HG03469 (cell line): ENCODE measurements around the gene MAPK7.

Experiments used
- ATAC-seq: cut with Tn5 transposase; IDR thresholded peaks from one replicate; pipeline ENCODE4 v1.9.1; 2021; ENCODE audit warnings: mild to moderate bottlenecking, moderate library complexity, moderate number of reproducible peaks; ENCODE audit not compliant: unreplicated experiment

The MAPK7 gene

DNA sequence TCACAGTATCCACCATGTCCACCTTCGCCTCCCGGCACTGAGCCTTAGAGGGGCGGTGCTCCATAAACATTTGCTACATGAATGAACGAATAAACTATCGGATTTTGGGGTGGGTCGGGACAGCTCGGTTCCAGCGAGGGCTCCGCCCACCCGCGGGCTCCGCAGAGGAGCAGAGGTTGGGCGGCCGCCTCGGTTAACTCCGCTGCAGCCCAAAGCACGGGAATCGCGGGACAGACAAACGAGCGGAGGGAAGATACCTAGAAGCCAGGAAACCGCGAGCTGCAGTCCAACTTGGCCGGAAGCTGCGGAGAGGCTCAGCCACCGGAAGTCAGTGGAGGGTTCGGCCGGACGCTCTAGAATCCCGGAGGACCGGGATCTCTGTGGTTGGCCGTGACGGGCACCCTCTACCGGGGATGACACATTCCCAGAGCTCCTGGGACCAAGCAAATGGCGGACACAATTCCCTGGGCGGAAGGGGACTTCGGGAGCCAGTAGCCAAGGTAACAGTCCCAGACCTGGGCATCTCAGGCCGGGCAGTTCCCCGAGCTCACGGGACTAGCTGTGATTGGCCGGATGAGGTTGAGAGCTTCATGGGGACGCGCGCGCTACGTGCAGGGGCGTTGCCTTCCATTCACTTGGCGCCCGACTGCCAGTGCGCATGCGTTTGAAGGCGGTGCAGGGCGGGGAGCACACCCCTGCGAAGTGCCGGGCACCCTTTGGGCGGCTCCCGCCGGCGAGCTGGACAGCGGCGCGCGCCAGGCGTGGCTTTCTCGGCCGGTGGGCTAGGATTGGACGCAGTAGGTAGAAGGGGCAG is 489 bp upstream of the MAPK7 start:
- peak; percentile 91 for ATAC-seq

DNA sequence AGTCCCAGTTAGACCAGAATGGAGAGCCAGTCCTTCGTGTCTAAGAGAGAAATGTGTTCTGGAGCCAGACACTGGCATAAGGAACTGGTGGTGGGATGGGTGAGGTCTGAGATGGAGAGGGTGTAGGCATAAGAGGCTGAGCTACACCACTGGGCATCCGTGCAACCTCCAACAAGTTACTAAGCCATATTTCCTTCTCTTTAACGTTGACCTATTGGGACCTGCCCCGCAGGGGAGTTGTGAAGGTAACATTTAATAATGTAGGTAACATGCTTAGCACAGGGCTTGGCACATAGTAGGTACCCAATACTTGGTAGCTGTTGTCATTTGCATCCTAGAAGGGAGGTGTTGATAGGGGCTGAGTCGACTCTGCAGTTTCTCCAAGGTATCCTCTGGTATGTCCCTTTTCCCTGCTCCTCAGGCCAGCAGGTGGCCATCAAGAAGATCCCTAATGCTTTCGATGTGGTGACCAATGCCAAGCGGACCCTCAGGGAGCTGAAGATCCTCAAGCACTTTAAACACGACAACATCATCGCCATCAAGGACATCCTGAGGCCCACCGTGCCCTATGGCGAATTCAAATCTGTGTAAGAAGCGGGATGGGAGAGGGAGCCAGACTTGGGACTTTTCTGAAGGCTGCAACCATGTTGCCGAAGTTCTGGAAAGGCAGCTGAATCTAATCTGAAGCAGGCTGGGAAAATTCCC is 1.2 kb downstream of the MAPK7 start:
- no peak for ATAC-seq

DNA sequence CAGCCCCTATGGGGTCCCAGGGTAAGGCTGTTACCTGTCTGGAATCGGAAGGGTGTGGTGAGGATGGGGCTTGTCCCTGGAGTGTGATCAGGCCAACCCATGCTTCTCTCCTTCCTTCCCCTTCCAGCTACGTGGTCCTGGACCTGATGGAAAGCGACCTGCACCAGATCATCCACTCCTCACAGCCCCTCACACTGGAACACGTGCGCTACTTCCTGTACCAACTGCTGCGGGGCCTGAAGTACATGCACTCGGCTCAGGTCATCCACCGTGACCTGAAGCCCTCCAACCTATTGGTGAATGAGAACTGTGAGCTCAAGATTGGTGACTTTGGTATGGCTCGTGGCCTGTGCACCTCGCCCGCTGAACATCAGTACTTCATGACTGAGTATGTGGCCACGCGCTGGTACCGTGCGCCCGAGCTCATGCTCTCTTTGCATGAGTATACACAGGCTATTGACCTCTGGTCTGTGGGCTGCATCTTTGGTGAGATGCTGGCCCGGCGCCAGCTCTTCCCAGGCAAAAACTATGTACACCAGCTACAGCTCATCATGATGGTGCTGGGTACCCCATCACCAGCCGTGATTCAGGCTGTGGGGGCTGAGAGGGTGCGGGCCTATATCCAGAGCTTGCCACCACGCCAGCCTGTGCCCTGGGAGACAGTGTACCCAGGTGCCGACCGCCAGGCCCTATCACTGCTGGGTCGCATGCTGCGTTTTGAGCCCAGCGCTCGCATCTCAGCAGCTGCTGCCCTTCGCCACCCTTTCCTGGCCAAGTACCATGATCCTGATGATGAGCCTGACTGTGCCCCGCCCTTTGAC is 2.4 kb downstream of the MAPK7 start:
- no peak for ATAC-seq

DNA sequence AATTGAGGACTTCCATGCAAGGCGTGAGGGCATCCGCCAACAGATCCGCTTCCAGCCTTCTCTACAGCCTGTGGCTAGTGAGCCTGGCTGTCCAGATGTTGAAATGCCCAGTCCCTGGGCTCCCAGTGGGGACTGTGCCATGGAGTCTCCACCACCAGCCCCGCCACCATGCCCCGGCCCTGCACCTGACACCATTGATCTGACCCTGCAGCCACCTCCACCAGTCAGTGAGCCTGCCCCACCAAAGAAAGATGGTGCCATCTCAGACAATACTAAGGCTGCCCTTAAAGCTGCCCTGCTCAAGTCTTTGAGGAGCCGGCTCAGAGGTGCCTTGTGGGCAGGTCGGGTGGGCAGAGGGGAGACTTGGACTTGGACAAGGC is 3.1 kb downstream of the MAPK7 start:
- ATAC-seq, result no peak

DNA sequence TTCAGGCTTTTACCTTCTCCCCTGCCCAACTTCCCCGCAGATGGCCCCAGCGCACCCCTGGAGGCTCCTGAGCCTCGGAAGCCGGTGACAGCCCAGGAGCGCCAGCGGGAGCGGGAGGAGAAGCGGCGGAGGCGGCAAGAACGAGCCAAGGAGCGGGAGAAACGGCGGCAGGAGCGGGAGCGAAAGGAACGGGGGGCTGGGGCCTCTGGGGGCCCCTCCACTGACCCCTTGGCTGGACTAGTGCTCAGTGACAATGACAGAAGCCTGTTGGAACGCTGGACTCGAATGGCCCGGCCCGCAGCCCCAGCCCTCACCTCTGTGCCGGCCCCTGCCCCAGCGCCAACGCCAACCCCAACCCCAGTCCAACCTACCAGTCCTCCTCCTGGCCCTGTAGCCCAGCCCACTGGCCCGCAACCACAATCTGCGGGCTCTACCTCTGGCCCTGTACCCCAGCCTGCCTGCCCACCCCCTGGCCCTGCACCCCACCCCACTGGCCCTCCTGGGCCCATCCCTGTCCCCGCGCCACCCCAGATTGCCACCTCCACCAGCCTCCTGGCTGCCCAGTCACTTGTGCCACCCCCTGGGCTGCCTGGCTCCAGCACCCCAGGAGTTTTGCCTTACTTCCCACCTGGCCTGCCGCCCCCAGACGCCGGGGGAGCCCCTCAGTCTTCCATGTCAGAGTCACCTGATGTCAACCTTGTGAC is 3.6 kb downstream of the MAPK7 start:
- ATAC-seq, result no peak

DNA sequence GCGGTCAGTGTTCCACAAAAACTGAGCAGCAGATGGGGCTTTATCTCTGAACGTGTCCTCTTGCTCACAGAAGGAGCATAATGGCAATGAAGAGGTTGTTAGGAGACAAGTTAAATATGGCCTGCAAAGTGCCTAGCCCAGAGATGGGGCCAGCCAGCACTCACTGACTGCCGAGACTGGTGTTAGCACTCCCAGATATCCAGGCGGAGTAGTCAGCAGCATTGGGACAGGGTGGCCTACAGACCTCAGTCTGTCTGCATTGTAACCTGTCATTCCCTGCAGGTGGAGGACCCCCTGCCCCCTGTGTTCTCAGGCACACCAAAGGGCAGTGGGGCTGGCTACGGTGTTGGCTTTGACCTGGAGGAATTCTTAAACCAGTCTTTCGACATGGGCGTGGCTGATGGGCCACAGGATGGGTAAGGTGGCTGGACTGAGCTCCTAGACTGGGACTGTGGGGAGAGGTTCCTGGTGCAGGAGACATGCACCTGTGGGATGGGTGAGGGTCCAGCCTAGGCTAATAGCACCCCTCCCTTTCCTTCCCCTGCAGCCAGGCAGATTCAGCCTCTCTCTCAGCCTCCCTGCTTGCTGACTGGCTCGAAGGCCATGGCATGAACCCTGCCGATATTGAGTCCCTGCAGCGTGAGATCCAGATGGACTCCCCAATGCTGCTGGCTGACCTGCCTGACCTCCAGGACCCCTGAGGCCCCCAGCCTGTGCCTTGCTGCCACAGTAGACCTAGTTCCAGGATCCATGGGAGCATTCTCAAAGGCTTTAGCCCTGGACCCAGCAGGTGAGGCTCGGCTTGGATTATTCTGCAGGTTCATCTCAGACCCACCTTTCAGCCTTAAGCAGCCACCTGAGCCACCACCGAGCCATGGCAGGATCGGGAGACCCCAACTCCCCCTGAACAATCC is 4.5 kb downstream of the MAPK7 start:
- no peak for ATAC-seq

DNA sequence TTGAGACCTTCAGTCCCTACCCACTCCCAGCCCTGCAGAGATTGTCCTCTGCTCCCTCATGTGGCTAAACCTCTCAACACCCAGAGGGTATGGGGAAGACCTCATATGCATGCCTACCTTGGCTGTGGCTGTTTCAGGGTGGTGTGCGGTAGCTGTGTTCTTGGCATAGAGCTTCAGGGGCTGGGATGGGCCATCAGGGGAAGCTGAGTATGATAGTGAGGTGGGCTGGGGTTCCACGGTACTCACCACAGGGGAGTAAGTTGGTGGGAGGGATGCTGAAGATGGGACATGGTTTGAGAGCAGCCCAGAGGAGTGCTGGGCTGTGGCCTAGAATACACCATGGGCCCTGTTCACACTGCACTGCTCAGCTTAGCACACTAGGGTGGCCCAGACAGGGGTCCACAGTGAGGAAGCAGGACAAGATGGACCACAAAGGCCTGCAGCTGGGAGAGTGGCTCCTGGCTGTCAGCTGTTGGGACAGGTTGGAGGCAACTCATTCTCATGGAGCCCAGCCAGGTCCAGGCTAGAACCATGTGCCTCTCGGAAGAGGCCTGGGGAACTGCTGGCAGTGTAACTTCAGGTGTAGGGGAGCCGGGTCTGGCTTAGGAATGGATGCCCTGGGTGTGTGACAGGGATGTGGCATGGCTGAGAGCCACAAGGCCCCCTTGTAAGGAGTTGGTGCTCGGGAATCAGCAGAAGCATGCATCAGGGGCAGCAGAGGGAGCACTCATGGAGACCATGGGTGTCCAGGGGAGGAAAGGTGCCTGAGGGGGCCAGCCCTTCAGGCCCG is 5.6 kb downstream of the MAPK7 start:
- no peak for ATAC-seq

DNA sequence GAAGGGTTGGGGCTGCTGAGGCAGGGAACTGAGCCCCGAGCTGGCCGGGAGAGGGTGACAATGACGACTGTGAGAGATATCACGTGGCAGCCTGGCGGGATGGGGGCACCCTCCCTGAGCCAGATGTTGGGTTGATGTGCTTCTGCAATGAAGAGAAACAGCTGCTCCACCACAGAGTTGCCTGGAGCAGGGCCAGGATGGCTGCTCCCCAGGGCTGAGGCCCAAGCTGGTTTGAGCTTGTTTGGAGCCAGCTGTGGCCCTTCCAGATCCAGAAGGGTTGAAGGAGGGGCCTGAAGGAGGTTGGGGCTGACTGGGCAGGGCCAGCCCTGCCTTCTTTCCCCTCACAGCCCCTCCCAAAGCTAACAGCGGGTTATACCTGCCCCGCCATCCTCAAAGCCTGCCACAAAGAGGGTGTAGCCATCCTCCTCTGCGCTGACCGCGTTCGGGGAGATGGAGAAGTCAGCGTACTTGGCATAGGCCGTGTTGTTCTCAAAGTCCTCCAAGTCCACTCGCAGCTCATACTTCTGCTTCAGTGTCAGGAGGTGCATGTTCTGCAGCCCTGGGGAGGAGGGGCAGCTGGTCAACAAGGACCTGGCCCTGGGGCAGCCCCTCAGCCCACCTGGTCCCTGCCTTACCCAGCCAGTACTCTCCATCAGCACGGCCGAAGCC is 6.6 kb downstream of the MAPK7 start:
- ATAC-seq, result no peak

DNA sequence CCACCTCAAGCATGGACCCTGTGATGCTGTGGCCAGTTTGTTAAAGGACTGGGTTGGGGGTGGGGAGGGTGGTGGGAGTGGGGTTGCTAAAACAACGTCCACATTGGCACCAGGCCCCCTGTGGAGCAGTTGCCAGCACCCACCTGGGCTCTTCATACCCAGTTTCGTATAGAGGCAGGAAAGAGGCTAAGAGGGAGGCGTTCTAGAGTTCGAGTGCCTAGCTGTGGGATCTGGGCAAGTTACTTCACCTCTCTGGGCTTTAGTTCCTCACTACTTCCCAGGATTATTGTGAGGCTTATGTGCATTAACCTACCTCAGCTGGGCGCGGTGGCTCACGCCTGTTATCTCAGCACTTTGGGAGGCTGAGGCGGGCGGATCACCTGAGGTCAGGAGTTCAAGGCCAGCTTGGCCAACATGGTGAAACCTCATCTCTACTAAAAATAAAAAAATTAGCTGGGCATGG is 7.3 kb downstream of the MAPK7 start:
- no peak for ATAC-seq

DNA sequence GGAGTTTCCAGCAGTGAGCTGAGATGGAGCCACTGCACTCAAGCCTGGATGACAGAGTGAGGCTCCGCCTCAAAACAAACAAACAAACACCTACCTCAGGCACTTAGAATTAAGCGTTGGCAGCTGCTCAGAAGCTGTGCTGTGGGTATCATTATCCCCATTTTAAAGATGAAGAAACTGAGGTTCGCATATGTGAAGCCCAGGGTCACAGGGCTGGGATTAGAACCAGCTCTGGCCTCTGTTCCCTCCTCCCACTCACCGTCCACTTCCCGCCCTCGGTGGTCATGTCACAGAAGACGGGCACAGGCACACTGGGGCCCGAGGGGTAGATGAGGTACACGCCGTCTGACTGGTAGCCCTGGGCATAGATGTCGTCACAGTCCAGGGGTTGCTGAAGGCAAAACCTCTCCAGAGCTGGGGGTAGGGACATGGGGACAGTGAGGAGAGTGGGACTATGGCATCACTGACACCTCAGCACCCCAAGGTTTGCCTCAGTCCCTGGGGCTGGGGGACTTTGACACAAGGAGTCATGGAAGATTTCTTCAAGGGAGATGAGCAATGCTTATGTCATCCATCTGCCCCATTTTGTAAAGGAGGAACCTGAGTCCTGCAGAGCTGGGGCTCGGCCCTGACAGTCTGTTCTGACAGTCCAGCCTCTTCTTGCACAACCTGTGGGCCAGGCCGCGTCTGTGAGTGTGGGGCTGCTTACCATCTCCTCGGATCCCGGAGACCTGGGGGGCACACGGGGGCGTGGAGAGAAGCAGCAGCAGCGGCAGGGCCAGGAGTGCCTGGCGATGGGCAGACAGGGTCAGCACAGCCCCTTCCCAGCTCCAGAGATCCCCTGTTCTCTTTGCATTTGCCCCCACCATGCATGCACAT is 8.0 kb downstream of the MAPK7 start:
- no peak for ATAC-seq

DNA sequence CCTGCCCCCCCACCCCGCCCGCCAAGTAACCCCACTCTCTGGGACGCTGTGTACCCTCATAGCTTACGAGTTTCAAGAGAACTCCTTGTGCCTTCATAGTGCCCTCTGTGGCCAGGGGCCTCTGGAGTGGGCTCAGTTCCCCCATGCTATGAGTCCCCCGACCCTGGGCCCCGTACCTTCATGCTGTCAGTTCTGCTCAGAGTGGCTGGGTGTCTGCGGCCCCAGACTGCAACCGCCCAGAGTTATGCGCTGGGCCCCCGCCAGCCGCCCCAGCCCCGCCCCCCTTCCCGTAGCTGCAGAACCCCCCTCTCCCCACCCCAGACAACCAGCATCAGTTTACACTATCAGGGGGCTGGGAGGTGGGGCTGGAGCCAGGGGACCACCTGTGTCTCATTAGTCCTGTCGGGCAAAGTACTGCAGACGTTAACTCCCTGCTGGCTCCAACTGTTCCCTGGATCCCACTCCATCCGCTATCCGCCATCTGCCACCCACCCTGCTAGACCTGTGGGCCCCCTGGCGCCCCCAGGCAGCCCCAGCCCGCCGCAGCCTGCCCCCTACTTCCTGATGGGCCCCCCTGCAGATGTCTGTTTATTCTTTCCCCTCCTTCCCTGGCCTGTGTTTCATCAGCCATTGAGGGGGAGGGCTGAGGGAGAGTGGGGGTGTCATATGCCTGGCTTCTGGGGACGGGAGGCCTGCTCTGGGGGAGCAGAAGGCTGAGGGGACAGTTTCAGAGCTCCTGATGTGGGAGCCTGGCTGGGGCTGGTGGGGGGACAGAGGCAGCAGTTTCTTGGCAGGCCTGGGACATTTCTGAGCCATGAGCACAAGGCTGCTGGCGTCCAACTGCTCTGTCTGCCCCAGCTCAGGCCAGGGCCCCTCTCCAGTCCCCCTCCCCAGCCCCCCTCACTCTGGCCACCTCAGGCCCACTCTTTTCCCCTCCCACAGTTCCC is 8.9 kb downstream of the MAPK7 start, which contains the start of gene MFAP4:
Gene MFAP4, minus strand, starts transcription at position 217 of the 947 bp plus-strand sequence. Its CDS starts 35 bp downstream, at position 182.
- ATAC-seq, result no peak

DNA sequence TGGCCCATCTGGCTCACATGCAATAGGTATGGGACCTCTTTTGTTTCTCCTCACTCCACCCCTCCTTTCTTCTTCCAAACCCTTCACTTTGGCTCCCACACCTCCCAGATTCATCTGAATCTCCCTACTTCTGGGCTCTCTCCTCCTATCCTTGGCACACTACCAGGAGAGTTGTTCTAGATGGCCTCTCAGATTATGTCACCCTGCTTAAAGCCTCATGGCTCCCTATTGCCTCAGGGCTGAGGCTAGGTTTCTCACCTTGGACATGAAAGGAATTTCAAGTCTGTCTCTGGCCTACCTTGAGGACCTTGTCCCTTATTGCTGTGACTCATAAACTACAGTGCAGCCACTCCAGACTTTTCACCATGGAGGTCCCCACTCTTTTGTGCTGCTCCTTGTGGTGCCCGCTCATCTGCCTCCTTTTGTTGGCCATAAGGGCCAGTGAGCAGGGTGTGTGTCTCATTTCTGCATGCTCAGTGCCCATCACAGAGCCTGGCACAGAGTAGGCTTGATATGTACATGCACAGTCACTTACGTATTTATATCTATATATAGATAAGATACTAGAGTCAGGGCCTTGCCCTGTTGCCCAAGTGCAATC is 9.7 kb downstream of the MAPK7 start:
- no peak for ATAC-seq

DNA sequence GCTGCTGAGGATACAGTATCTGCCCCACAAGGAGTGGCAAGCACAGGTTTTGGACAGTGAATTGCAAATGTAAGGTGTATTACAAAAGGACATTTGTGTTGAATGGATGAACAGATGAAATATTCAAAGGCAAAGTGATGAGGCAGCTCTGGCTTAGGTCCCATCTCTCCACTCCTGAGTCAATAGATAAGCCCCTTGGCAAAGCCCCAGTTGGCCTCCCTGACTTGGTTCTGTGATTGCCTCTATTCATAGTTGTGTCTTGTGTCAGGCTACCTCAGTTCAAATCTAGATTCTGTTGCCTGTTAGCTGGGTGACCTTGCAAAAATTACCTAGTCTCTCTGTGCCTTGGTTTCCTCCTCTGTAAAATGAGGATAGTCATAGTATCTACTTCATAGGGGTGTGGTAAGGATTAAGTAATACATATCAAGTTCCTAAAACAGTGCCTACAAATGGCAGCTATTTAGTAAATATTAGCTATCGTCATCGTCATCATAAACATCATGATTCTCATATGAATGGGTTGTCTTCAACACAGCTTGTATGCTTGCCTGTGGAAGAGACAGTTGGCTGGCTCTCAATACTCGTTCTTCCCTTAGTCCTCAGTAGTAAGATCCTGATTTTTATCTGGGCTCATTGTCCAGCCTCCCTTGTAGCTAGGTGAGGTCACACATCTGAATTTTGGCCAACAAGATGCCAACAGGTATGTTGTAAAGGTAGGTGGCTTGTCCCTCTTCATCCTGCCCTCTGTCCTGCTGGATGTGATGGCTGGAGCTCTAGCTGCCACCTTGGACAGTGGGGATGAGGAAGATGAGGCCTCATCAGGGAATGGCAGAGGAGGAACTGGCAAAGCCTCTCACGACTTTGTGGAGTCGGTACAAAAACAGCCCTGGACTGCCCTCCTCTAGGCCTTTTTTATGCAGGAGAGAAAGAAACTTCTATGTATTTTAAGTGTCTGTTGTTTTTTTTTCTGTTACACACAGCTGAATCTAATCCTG is 10.8 kb downstream of the MAPK7 start:
- ATAC-seq, result no peak

DNA sequence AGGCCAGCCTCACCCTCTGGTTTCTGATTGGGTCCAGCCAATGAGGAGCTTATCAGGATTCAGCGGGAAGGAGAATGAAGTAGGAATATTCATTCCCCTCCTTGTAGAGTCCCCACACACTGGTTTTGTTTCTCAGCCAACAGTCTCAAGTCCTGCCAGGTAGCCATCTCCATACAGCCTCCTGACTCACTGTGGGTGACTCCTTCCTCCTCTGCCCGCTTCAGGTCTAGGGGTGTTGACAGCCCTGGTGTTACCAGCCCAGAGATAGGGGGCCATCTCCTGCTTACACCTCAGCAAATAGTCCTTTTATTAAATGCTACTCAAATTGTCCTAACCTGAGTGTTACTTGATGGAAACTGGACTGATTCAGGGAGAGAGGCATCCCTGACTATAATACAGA is 12.7 kb downstream of the MAPK7 start:
- ATAC-seq, result no peak

DNA sequence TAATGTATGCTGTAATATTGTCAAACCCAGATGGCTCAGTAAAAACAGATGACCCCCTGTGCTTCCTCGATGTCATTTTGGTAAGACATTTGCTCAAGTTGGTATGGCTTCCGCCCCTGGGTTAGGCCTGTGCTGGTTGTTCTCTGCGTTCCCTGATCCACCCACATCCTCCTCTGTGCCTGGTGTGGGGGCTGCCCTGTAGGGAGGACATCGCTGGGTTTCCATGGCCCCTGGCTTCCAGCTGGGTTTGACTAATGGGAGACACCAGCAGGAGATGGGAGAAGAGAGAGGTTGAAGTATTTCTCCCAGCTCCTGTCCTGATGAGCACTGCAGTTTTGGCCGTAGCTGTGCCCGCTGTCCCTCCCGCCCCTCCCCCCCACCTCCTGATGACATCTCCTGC is 13.1 kb downstream of the MAPK7 start:
- no peak for ATAC-seq
